GM21515 (cell line): ENCODE results near the gene SESN1.

Experiments
- ATAC-seq: cut with Tn5 transposase; IDR thresholded peaks from one replicate; pipeline ENCODE4 v1.9.1; 2021; ENCODE audit not compliant: unreplicated experiment

The SESN1 gene

GRCh38 chr6:108942556-108943492 is 151.8 kb downstream of the SESN1 start:
- ATAC-seq: no peak

- ATAC-seq: no peak
Observed at GRCh38 chr6:108941859-108942258, 152.8 kb downstream of the SESN1 start.

- ATAC-seq: no peak
Observed at GRCh38 chr6:108941281-108941680, 153.4 kb downstream of the SESN1 start.

DNA sequence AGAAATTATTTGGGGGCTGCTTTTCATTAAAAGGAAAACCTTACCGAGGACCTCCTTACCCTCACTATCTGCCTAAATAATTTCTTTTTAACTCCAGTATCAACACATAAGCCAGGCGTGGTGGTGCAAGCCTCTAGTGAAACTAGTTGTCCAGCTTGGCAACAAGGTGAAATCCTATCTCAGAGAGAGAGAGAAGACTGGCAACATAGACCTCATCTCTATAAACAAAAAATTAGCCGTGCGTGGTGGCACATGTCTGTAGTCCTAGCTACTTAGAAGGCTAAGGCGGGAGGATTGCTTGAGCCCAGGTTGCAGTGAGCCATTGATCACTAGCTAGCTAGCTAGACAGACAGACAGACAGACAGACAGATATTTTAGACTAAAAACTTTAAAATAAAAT is 153.9 kb downstream of the SESN1 start:
- no peak for ATAC-seq

DNA sequence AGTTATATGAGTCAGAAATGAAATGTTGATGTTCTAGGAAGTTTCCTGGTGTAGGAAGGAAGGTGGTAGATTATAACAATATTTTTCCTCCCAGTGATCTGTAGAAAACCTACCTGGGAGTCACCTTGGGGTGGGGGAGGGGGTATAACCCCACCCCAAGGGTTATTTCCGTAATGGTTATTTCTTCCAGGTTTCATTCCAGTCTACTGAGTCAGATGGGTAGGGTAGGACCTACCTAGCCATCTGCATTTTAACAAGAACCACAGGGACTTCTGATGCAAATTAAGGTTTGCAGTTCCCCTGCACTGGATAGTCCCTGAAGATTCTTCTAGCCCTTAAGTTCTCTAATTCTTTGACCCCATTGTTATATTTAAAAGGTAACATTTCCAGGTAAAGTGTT is 157.5 kb downstream of the SESN1 start:
- ATAC-seq: no peak
